Stimulated activated CD4-positive, alpha-beta T cell treated with anti-CD3 and anti-CD28 coated beads, Interleukin-12 subunit alpha, Interleukin-12 subunit beta, amount 100 ng/mL, for 24 hours (primary cell): ENCODE data around the gene PPIL4.
"Not testable (repeated sequence)": the region's sequence is repeated elsewhere in the genome, so short reads cannot be mapped to it uniquely, and the experiment has no call there.

ENCODE experiments used
- DNase-seq, 2 experiments: peaks; one replicate each; pipeline ENCODE4 v3.0.0-alpha.2; 2020; ENCODE audit warnings: low read depth in 2 of 2

PPIL4 gene

GRCh38 chr6:149529650-149530049 is 16.2 kb downstream of the PPIL4 start:
- DNase-seq, result no peak

- no peak for DNase-seq
Measured at GRCh38 chr6:149515494-149515893, 30.3 kb downstream of the PPIL4 start.

- no peak for DNase-seq
Measured at GRCh38 chr6:149513915-149514314, 31.9 kb downstream of the PPIL4 start.

- no peak for DNase-seq
Measured at GRCh38 chr6:149510793-149511512, 34.9 kb downstream of the PPIL4 start.

- no peak for DNase-seq
Measured at GRCh38 chr6:149508485-149508884, 37.4 kb downstream of the PPIL4 start.

- DNase-seq, result no peak
Measured at GRCh38 chr6:149503872-149504271, 42.0 kb downstream of the PPIL4 start.

GRCh38 chr6:149503276-149503675 is 42.6 kb downstream of the PPIL4 start:
- DNase-seq, result no peak

- no peak for DNase-seq
Measured at GRCh38 chr6:149501768-149502167, 44.1 kb downstream of the PPIL4 start.

- DNase-seq, result no peak
Measured at GRCh38 chr6:149501201-149501600, 44.6 kb downstream of the PPIL4 start.

- no peak for DNase-seq
Measured at GRCh38 chr6:149500096-149500495, 45.7 kb downstream of the PPIL4 start.

- no peak for DNase-seq
Measured at GRCh38 chr6:149499066-149499465, 46.8 kb downstream of the PPIL4 start.

- DNase-seq, result no peak
Measured at GRCh38 chr6:149497365-149497764, 48.5 kb downstream of the PPIL4 start.

GRCh38 chr6:149496597-149496996 is 49.2 kb downstream of the PPIL4 start:
- not testable (repeated sequence) for DNase-seq

- not testable (repeated sequence) for DNase-seq
Measured at GRCh38 chr6:149495349-149496016, 50.4 kb downstream of the PPIL4 start.

GRCh38 chr6:149494810-149495209 is 51.0 kb downstream of the PPIL4 start:
- DNase-seq, result not testable (repeated sequence)

- DNase-seq, result no peak
Measured at GRCh38 chr6:149493761-149494320, 52.0 kb downstream of the PPIL4 start.

- no peak for DNase-seq
Measured at GRCh38 chr6:149492798-149493343, 53.0 kb downstream of the PPIL4 start.

- no peak for DNase-seq
Measured at GRCh38 chr6:149489967-149490366, 55.9 kb downstream of the PPIL4 start.

- DNase-seq, result no peak
Measured at GRCh38 chr6:149488815-149489214, 57.0 kb downstream of the PPIL4 start.

- DNase-seq, result no peak
Measured at GRCh38 chr6:149487316-149487715, 58.5 kb downstream of the PPIL4 start.

- peak; percentile 55 to 64 for DNase-seq
Measured at GRCh38 chr6:149484733-149485700, 60.8 kb downstream of the PPIL4 start, which contains the start of gene ZC3H12D. TSS of gene ZC3H12D (minus strand) at chr6:149485014. CDS start at chr6:149474543, 10,471 bp downstream.
